Measurements from ENCODE around the gene ATP4A. TPM values are rescaled to one million over a fixed set of nuclear protein-coding genes. Genes with fewer than 3 reads are reported as not detected.
"Not testable (repeated sequence)": the region's sequence is repeated elsewhere in the genome, so short reads cannot be mapped to it uniquely, and the experiment has no call there.

Gene ATP4A
- total RNA-seq, 2 donors from 2014 or later = not detected

- Histone ChIP-seq H3K4me1 (peaks cover 0 to 6% of the 10 kb centered on the region in 2 donors), H3K27me3 (no peaks in the 10 kb centered on the region), H3K9me3 (peaks cover 0 to 12% of the 10 kb centered on the region in 2 donors), H3K4me3 (no peak overlapping the region), H3K36me3 (no peaks in the 10 kb centered on the region), H3K27ac (no peak overlapping the region)
- DNase-seq (ENCODE audit: low spot score) = no peak
- no peak for TF ChIP-seq CTCF (IDR thresholded peaks at IDR 0.05)
These were observed 44.2 kb upstream of the ATP4A start for GRCh38 chr19:35607661-35608060.

- DNase-seq (ENCODE audit: low spot score); H3K36me3 ChIP-seq; H3K27ac ChIP-seq; H3K4me1 ChIP-seq; H3K4me3 ChIP-seq; H3K27me3 ChIP-seq: not testable (repeated sequence)
- peaks cover 0 to 12% of the 10 kb centered on the region in 2 donors for H3K9me3 ChIP-seq
These were observed 43.7 kb upstream of the ATP4A start for GRCh38 chr19:35607170-35607569.

GRCh38 chr19:35604436-35604835, 41.0 kb upstream of the ATP4A start:
- H3K9me3 ChIP-seq = peaks cover 0 to 12% of the 10 kb centered on the region in 2 donors
- H3K27ac ChIP-seq; H3K36me3 ChIP-seq; DNase-seq (ENCODE audit: low spot score); H3K27me3 ChIP-seq; H3K4me1 ChIP-seq; H3K4me3 ChIP-seq: not testable (repeated sequence)

- Histone ChIP-seq H3K9me3 (peaks cover 0 to under 1% of the 10 kb centered on the region in 2 donors), H3K4me1 (no peaks in the 10 kb centered on the region), H3K36me3 (no peaks in the 10 kb centered on the region), H3K27ac (no peak overlapping the region), H3K27me3 (no peaks in the 10 kb centered on the region), H3K4me3 (no peak overlapping the region)
- DNase-seq (ENCODE audit: low spot score) = no peak
- no peak for TF ChIP-seq CTCF (IDR thresholded peaks at IDR 0.05)
These were observed 38.5 kb upstream of the ATP4A start for GRCh38 chr19:35601971-35602370.

GRCh38 chr19:35596366-35596999, 33.0 kb upstream of the ATP4A start:
- Histone ChIP-seq H3K4me1 (no peaks in the 10 kb centered on the region), H3K27me3 (no peaks in the 10 kb centered on the region)
- no peak for TF ChIP-seq CTCF (IDR thresholded peaks at IDR 0.05)

GRCh38 chr19:35595928-35596327, 32.5 kb upstream of the ATP4A start:
- Histone ChIP-seq H3K9me3 (no peaks in the 10 kb centered on the region), H3K27me3 (no peaks in the 10 kb centered on the region), H3K27ac (no peak overlapping the region), H3K36me3 (no peaks in the 10 kb centered on the region), H3K4me1 (no peaks in the 10 kb centered on the region), H3K4me3 (no peak overlapping the region)
- TF ChIP-seq CTCF (IDR thresholded peaks at IDR 0.05) = no peak
- DNase-seq (ENCODE audit: low spot score) = no peak

More at GRCh38 chr19:35596366-35596999, 33.0 kb upstream of the ATP4A start:
- Histone ChIP-seq H3K4me3 (no peak overlapping the region), H3K36me3 (no peaks in the 10 kb centered on the region), H3K9me3 (no peaks in the 10 kb centered on the region), H3K27ac (no peak overlapping the region)
- DNase-seq (ENCODE audit: low spot score) = no peak

GRCh38 chr19:35595026-35595425, 31.6 kb upstream of the ATP4A start:
- DNase-seq (ENCODE audit: low spot score); H3K4me3 ChIP-seq; H3K27me3 ChIP-seq; H3K9me3 ChIP-seq; H3K4me1 ChIP-seq; H3K36me3 ChIP-seq; H3K27ac ChIP-seq: not testable (repeated sequence)

All from right atrium auricular region (tissue), 2 donors.